PC-9 (cell line): ENCODE data around the gene SSX7. TPM values are rescaled to one million over a fixed set of nuclear protein-coding genes. Genes with fewer than 3 reads are reported as not detected.

Experiments
- BruUV-seq: library from RNA; stranded (reverse); fragments of 400-500 nt; replicated peaks from 2 replicates; lab custom pipeline; 2021; lab: Mats Ljungman, UMichigan
- CTCF ChIA-PET: fragments of 300-600 bp; sonication (Branson Sonifier 250); formaldehyde crosslinking; loops from one replicate; lab custom pipeline; 2022; ENCODE audit warnings: antibody characterized with exemption; lab: Charles Lee
- POLR2A ChIA-PET: fragments of 300-600 bp; sonication (Branson Sonifier 250); formaldehyde crosslinking; loops from one replicate; lab custom pipeline; 2022; ENCODE audit warnings: antibody characterized with exemption; ENCODE audit not compliant: unreplicated experiment; lab: Charles Lee
- DNase-seq, 2 experiments: peaks; one replicate each; pipeline versions ENCODE4 v3.0.0 to v3.0.0-alpha.2; 2015 to 2022; ENCODE audit warnings: mixed read lengths in 1 of 2
- H2AFZ ChIP-seq: fragments of 200-600 bp; sonication (generic); 2 replicates; pipeline ENCODE4 v1.8.1; 2017; ENCODE audit warnings: antibody characterized with exemption
- H3F3A ChIP-seq: fragments of 200-600 bp; sonication (generic); 2 replicates; pipeline ENCODE4 v1.8.1; 2017; ENCODE audit warnings: antibody characterized with exemption, mild to moderate bottlenecking, low read depth; ENCODE audit not compliant: insufficient read depth
- H3K27ac ChIP-seq: fragments of 200-600 bp; sonication (generic); 2 replicates; pipeline ENCODE4 v1.6.1; 2016; ENCODE audit warnings: mixed run types
- H3K27me3 ChIP-seq: fragments of 200-600 bp; sonication (generic); 2 replicates; pipeline ENCODE4 v1.6.1; 2016; ENCODE audit warnings: low read depth, mixed run types; ENCODE audit not compliant: insufficient read depth
- H3K36me3 ChIP-seq: fragments of 200-600 bp; sonication (generic); 2 replicates; pipeline ENCODE4 v1.6.1; 2016; ENCODE audit warnings: low read depth, mixed run types
- H3K4me1 ChIP-seq: fragments of 200-600 bp; sonication (generic); replicated peaks from 2 replicates; pipeline ENCODE4 v1.6.1; 2016; ENCODE audit warnings: mixed run types; ENCODE audit not compliant: insufficient read depth
- H3K4me2 ChIP-seq: fragments of 200-600 bp; sonication (generic); 2 replicates; pipeline ENCODE4 v1.6.1; 2017; ENCODE audit warnings: mixed run types
- H3K4me3 ChIP-seq: fragments of 200-600 bp; sonication (generic); 2 replicates; pipeline ENCODE4 v1.6.1; 2016; ENCODE audit warnings: mixed run types
- H3K79me2 ChIP-seq: fragments of 200-600 bp; sonication (generic); 2 replicates; pipeline ENCODE4 v1.6.1; 2017; ENCODE audit warnings: low read depth, mixed run types
- H3K9me2 ChIP-seq: fragments of 200-600 bp; sonication (generic); 2 replicates; pipeline ENCODE4 v1.8.1; 2017; ENCODE audit warnings: mild to moderate bottlenecking; ENCODE audit not compliant: insufficient read depth
- H3K9me3 ChIP-seq: fragments of 200-600 bp; sonication (generic); 2 replicates; pipeline ENCODE4 v1.8.1; 2016; ENCODE audit warnings: low read depth; ENCODE audit not compliant: insufficient read depth
- H4K20me1 ChIP-seq: fragments of 200-600 bp; sonication (generic); 2 replicates; pipeline ENCODE4 v1.8.1; 2017; ENCODE audit not compliant: insufficient read depth
- CTCF ChIP-seq: fragments of 200-600 bp; sonication (generic); conservative IDR thresholded peaks from 2 replicates; pipeline ENCODE4 v1.6.1; 2017; ENCODE audit warnings: mixed run types, antibody characterized with exemption, mild to moderate bottlenecking, moderate library complexity
- EZH2 ChIP-seq: fragments of 200-600 bp; sonication (generic); IDR thresholded peaks from 2 replicates; pipeline ENCODE4 v1.8.0; 2017; ENCODE audit warnings: antibody characterized with exemption, low read depth
- intact Hi-C: fragments of 100-400 bp; cut with micrococcal nuclease; formaldehyde crosslinking; loops from one replicate; pipeline ENCODE4 v1.10.0; 2022; ENCODE audit not compliant: unreplicated experiment
- total RNA-seq: library from RNA; stranded (reverse); gene quantifications from 2 replicates; pipeline ENCODE4 v1.2.3, GENCODE V29; 2021

SSX7 gene
- total RNA-seq, 1 experiment from 2014 or later = not detected

GRCh38 chrX:52594658-52595057 lies 60.0 kb downstream of the SSX7 start:
- Histone ChIP-seq H3K9me2 (no peaks in the 10 kb centered on the region), H3K4me1 (no peaks in the 10 kb centered on the region), H3K79me2 (no peaks in the 10 kb centered on the region), H3F3A (no peaks in the 10 kb centered on the region), H3K4me2 (no peak overlapping the region), H2AFZ (no peak overlapping the region), H4K20me1 (no peaks in the 10 kb centered on the region), H3K36me3 (no peaks in the 10 kb centered on the region), H3K9me3 (no peaks in the 10 kb centered on the region), H3K4me3 (no peak overlapping the region), H3K27me3 (peaks cover 4% of the 10 kb centered on the region; the same call in 1 of the 2 replicates), H3K27ac (no peak overlapping the region)
- DNase-seq = no peak
- POLR2A ChIA-PET = no interaction called here
- CTCF ChIA-PET = no interaction called here
- BruUV-seq = no TSS peak
- no peak for TF ChIP-seq EZH2
- TF ChIP-seq CTCF = no peak
- intact Hi-C loops = no loop called here

Other genes starting within 250 kb of the SSX7 start
- not detected in 2 replicates for gene XAGE1A, start 159.1 kb downstream of the SSX7 start, total RNA-seq
- gene XAGE1B, start 137.8 kb downstream of the SSX7 start, total RNA-seq = not detected in 2 replicates
- 52.2 TPM in 1 of 2 replicates, not detected in the other for gene SSX2, start 52.3 kb upstream of the SSX7 start, total RNA-seq
- gene SSX2B, start 96.4 kb upstream of the SSX7 start, total RNA-seq = 39.6 TPM in 1 of 2 replicates, not detected in the other
- gene SPANXN5, start 142.5 kb upstream of the SSX7 start, total RNA-seq = not detected in 2 replicates
- gene XAGE5, start 156.4 kb upstream of the SSX7 start, total RNA-seq = not detected in 2 replicates
- not detected in 2 replicates for gene XAGE3, start 213.2 kb upstream of the SSX7 start, total RNA-seq
- 20.0 and 24.1 TPM in 2 replicates for gene FAM156B, start 242.4 kb upstream of the SSX7 start, total RNA-seq